Measurements from ENCODE around the gene TAF9.
"Not testable (repeated sequence)": the region's sequence is repeated elsewhere in the genome, so short reads cannot be mapped to it uniquely, and the experiment has no call there.

TAF9 gene

GRCh38 chr5:69369340-69370121 is at the start of gene TAF9, which contains the start of the genes AK6 and RAD17:
TAF9 (minus strand) TSS chr5:69369520; CDS start chr5:69365737, 3,783 bp downstream.
AK6 (minus strand) TSS chr5:69369520; CDS start chr5:69369490, 30 bp downstream.
RAD17 (plus strand) TSS chr5:69369818; CDS start chr5:69372209, 2,391 bp downstream.
- DNase-seq = peak; percentile 75

GRCh38 chr5:69418554-69418953 is 49.2 kb upstream of the TAF9 start:
- no peak for DNase-seq

- no peak for DNase-seq
These were observed 47.4 kb upstream of the TAF9 start for GRCh38 chr5:69416699-69417098.

GRCh38 chr5:69416180-69416579 is 46.9 kb upstream of the TAF9 start:
- no peak for DNase-seq

GRCh38 chr5:69415584-69415958 is 46.3 kb upstream of the TAF9 start:
- no peak for DNase-seq

GRCh38 chr5:69414885-69415583 is 45.7 kb upstream of the TAF9 start, which contains the start of gene MARVELD2:
MARVELD2 (plus strand) TSS chr5:69415116; CDS start chr5:69419386, 4,270 bp downstream.
- peak; percentile 24 for DNase-seq

- DNase-seq = no peak
These were observed 35.5 kb upstream of the TAF9 start for GRCh38 chr5:69404659-69405330.

- no peak for DNase-seq
These were observed 9.1 kb upstream of the TAF9 start for GRCh38 chr5:69378376-69378775.

GRCh38 chr5:69374911-69375446 is 5.7 kb upstream of the TAF9 start:
- DNase-seq = no peak

GRCh38 chr5:69372394-69372793 is 3.1 kb upstream of the TAF9 start:
- DNase-seq = no peak

GRCh38 chr5:69370335-69370734 is 1.0 kb upstream of the TAF9 start:
- not testable (repeated sequence) for DNase-seq

GRCh38 chr5:69368458-69369339 is 621 bp downstream of the TAF9 start:
- DNase-seq = peak; percentile 47

- DNase-seq = no peak
These were observed 1.5 kb downstream of the TAF9 start for GRCh38 chr5:69367697-69368279.

GRCh38 chr5:69364850-69365249 is 4.5 kb downstream of the TAF9 start:
- DNase-seq = no peak

GRCh38 chr5:69364414-69364813 is 4.9 kb downstream of the TAF9 start:
- no peak for DNase-seq

- no peak for DNase-seq
These were observed 8.9 kb downstream of the TAF9 start for GRCh38 chr5:69360442-69360841.

- DNase-seq = no peak
These were observed 9.6 kb downstream of the TAF9 start for GRCh38 chr5:69359699-69360098.

- DNase-seq = no peak
These were observed 18.7 kb downstream of the TAF9 start for GRCh38 chr5:69350664-69351063.

GRCh38 chr5:69343083-69343482 is 26.2 kb downstream of the TAF9 start:
- no peak for DNase-seq

- no peak for DNase-seq
These were observed 27.7 kb downstream of the TAF9 start for GRCh38 chr5:69341520-69342161.

GRCh38 chr5:69335341-69335935 is 33.9 kb downstream of the TAF9 start:
- DNase-seq = no peak

All from SHP77 treated with DMSO at 0.1 percent for 48 hours (cell line).